ENCODE measurements around the gene SCD5. TPM values are rescaled to one million over a fixed set of nuclear protein-coding genes. Genes with fewer than 3 reads are reported as not detected.

Gene SCD5
- total and polyA plus RNA-seq, 9 donors: 7.0 to 16.5 (median 13.1) TPM

DNA sequence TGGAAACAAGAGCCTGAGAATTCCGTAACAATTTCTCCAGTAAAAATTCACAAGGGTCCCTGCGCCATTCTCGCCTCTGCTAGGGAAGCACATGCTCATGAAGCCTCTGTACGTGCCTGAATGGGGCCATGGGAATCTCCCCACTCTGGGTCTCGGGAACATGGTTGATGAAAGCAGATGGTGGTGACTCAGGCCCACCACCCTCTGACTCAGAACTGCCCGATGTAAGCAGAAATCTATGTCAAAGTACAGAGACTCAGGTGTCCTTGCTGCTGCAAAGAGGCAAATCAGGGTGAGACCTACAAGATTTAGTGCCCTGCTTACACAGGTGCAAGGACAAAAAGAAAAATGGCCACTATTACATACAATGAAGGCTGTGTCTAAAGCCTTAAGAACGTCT is 65.0 kb downstream of the SCD5 start:
- no peak for DNase-seq
- Histone ChIP-seq H3K27ac (ENCODE audit: low read length) (no peak overlapping the region), H3K4me3 (ENCODE audit: low read length) (no peak overlapping the region), H3K27me3 (ENCODE audit: control insufficient read depth, insufficient read depth, low read length) (no peaks in the 10 kb centered on the region), H3K4me1 (ENCODE audit: control insufficient read depth, insufficient read depth, low read length) (peaks cover 11% of the 10 kb centered on the region), H3K36me3 (ENCODE audit: control insufficient read depth, insufficient read depth, low read length) (no peaks in the 10 kb centered on the region), H3K9me3 (replicated peaks; ENCODE audit: control insufficient read depth, low read depth, low read length) (peaks cover 2% of the 10 kb centered on the region)
- 86% methylated on average over 1 of the region's 7 CpGs for WGBS (ENCODE audit: insufficient coverage)

DNA sequence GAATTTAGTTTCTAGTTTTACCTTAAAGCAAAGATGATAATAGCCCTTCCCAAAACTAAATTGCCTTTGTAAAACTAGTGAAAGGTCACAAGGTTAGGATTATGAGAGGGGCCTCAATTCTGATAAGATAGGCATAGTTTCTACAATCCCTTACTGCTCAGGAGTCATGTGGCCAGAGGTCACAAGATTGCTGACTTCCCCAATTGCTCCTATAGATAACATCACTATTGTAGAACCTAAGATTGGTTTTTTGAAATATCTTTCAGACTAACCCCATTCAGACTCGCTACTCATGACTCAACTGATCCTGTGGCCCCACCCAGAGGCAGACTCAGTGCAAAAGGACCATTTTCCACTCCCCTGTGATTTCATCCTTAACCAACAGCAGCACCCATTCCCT is 70.3 kb downstream of the SCD5 start:
- no peaks in the 10 kb centered on the region for H3K36me3 ChIP-seq (ENCODE audit: control insufficient read depth, insufficient read depth, low read length)
- no peak overlapping the region for H3K27ac ChIP-seq (ENCODE audit: low read length)
- 75% methylated on average over 1 of the region's 1 CpG for WGBS (ENCODE audit: insufficient coverage)
- peaks cover 15% of the 10 kb centered on the region for H3K4me1 ChIP-seq (ENCODE audit: control insufficient read depth, insufficient read depth, low read length)
- H3K4me3 ChIP-seq (ENCODE audit: low read length): no peak overlapping the region
- peaks cover 2% of the 10 kb centered on the region for H3K9me3 ChIP-seq (replicated peaks; ENCODE audit: control insufficient read depth, low read depth, low read length)
- no peaks in the 10 kb centered on the region for H3K27me3 ChIP-seq (ENCODE audit: control insufficient read depth, insufficient read depth, low read length)
- DNase-seq: no peak

DNA sequence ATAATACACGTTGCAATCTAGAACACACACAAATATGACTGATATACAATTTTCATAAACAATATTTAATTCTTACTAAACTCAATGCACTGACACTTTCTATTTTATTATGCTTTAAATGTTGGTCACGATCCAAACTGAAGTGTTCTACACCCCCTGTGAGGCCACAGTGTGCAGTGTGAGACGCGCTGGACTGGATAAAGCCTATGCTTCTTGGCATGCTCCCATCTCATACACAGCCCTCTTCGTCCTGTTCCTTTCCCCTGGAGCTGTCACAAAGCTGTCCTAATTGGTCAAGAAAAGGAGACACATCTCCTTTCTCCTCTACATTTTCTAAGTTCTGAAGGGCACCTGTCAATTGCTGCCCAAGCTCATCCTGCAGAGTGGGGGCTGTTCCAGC is 72.0 kb downstream of the SCD5 start:
- H3K4me3 ChIP-seq (ENCODE audit: low read length): no peak overlapping the region
- no peaks in the 10 kb centered on the region for H3K36me3 ChIP-seq (ENCODE audit: control insufficient read depth, insufficient read depth, low read length)
- H3K27ac ChIP-seq (ENCODE audit: low read length): no peak overlapping the region
- peaks cover 13% of the 10 kb centered on the region for H3K4me1 ChIP-seq (ENCODE audit: control insufficient read depth, insufficient read depth, low read length)
- no peak for DNase-seq
- 36% methylated on average over 2 of the region's 5 CpGs for WGBS (ENCODE audit: insufficient coverage)
- peaks cover 2% of the 10 kb centered on the region for H3K9me3 ChIP-seq (replicated peaks; ENCODE audit: control insufficient read depth, low read depth, low read length)
- H3K27me3 ChIP-seq (ENCODE audit: control insufficient read depth, insufficient read depth, low read length): no peaks in the 10 kb centered on the region

DNA sequence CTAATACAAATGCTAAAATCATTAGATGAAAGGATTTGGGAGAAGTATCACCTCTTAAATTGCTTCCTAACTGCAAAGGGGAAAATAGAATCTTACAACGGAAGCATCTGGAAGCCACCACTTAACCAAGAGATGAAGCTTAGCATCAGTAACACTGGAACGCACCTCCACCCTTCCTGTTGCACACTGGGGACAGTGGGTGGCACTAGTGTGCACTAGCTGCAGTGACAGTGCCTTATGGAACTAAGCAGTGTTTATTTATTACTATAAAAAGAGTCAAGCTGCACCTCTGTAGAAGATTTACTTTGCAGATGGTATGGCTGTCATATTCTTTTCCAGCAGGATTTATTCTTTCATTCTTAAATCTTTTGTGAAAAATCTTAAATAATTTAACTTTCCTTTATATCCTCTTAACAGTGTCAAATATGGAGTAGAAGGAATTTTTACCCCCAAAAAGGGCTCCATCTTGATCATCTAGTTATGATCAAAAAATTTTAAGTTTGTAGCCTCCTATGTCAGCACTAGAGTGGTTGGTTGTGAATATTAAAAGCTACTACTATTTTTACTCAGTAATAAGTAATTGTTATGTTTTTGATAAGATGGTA is 76.7 kb downstream of the SCD5 start:
- Histone ChIP-seq H3K36me3 (ENCODE audit: control insufficient read depth, insufficient read depth, low read length) (no peaks in the 10 kb centered on the region), H3K9me3 (replicated peaks; ENCODE audit: control insufficient read depth, low read depth, low read length) (no peaks in the 10 kb centered on the region), H3K27me3 (ENCODE audit: control insufficient read depth, insufficient read depth, low read length) (no peaks in the 10 kb centered on the region), H3K4me1 (ENCODE audit: control insufficient read depth, insufficient read depth, low read length) (peaks cover 12% of the 10 kb centered on the region), H3K27ac (ENCODE audit: low read length) (no peak overlapping the region), H3K4me3 (ENCODE audit: low read length) (no peak overlapping the region)
- WGBS (ENCODE audit: insufficient coverage): no CpG with 5 or more reads among the region's 2 CpGs
- DNase-seq: peak; percentile 38

DNA sequence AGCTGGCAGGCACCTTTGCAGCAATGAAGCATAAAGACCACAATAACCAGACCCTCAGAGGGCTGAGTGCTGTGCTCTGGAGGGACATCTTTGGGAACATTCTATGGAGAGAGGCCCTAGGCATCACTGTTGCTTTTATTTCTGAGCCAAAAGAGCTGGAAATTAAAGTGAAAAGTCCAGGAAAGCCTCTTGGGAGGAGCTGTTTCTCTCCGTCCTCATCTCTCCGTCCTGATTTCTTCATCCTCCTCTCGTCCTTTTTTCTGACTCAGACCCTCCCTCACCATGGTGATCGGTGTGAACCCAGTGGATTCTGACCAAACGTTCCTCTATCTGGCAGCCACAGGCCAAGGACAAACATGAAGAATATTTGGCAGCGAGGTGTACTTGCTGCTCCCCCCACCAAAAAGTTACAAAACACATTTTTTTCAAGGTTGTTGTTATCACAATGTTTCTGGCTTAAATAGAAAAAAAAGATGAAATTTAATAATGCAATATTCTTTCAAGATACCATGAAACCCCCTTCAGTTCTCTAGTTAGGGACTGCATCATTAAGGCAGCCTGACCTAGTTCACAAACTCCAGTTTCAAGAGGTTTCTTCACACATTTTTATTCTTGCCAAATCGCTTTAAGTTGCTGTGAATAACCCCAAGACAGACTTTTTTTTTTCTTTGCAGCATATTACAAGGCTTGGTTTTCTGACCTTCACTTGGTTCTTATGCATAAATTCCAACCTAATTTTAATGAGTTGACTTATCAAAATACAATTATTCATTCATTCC is 80.2 kb downstream of the SCD5 start:
- H3K9me3 ChIP-seq (replicated peaks; ENCODE audit: control insufficient read depth, low read depth, low read length): no peaks in the 10 kb centered on the region
- no peaks in the 10 kb centered on the region for H3K36me3 ChIP-seq (ENCODE audit: control insufficient read depth, insufficient read depth, low read length)
- no peak overlapping the region for H3K4me3 ChIP-seq (ENCODE audit: low read length)
- no peak overlapping the region for H3K27ac ChIP-seq (ENCODE audit: low read length)
- H3K27me3 ChIP-seq (ENCODE audit: control insufficient read depth, insufficient read depth, low read length): no peaks in the 10 kb centered on the region
- peak; percentile 21 for DNase-seq
- 23% methylated on average over 5 of the region's 7 CpGs for WGBS (ENCODE audit: insufficient coverage)
- H3K4me1 ChIP-seq (ENCODE audit: control insufficient read depth, insufficient read depth, low read length): peaks cover 9% of the 10 kb centered on the region

DNA sequence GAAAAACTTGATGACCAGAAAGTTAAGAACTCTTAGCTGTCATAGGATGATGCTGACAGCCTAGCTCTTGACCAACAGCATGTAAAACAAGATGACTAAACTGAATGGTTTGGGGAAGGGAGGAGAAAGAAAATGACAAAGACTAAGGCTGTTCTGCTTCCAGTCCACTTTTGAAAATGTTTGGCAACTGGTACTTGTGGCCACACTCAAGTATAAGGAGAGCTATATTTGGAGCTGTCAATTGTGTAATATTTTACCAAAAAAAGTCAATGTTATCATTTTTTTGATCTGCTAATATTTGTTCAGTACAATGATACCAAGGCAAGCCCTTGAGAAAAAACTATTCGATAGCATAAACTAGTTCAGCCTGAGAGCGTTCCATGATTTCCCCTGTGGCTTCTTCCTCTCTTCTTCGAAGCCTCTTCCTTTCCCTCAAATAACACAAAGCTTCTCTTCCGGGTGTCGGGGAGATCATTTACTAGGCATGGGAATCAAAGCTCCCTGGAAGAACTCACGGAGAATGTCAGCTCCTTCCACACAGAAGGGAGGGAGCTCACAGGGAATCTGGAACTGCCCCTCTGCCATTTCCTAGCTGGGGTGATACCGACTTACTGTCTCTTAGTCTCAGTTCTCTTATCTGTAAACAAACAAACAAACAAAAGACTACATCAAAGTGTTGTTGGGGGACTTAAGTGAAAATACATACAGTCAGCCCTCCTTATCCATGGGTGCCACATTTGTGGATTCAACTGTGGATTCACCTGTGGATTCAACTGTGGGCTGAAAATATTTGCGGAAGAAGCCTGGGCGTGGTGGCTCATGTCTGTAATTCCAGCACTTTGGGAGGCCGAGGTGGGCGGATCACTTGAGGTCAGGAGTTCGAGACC is 82.6 kb downstream of the SCD5 start:
- Histone ChIP-seq H3K36me3 (ENCODE audit: control insufficient read depth, insufficient read depth, low read length) (no peaks in the 10 kb centered on the region), H3K4me1 (ENCODE audit: control insufficient read depth, insufficient read depth, low read length) (peaks cover 9% of the 10 kb centered on the region), H3K9me3 (replicated peaks; ENCODE audit: control insufficient read depth, low read depth, low read length) (no peaks in the 10 kb centered on the region), H3K27me3 (ENCODE audit: control insufficient read depth, insufficient read depth, low read length) (no peaks in the 10 kb centered on the region), H3K27ac (ENCODE audit: low read length) (no peak overlapping the region), H3K4me3 (ENCODE audit: low read length) (no peak overlapping the region)
- no peak for DNase-seq
- WGBS (ENCODE audit: insufficient coverage): 75% methylated on average over 5 of the region's 12 CpGs

DNA sequence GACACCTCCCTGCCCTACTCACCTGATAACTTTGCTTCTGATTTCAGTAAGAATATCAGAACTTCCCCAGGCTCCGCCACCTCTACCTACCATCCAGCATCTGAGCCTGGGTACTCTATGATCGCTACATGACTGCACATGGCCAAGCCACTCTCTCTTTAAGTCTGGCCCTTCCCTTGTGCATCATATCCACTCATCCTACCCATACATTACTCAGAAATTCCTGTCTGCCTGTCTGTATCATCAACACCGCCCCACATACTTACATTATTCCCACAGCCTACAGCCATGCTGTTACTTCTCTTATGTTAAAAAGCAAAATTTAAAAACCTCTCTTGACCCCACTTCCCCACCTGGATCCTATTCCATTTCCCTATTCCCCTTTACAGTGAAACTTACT is 84.7 kb downstream of the SCD5 start:
- no peaks in the 10 kb centered on the region for H3K36me3 ChIP-seq (ENCODE audit: control insufficient read depth, insufficient read depth, low read length)
- H3K4me3 ChIP-seq (ENCODE audit: low read length): no peak overlapping the region
- H3K4me1 ChIP-seq (ENCODE audit: control insufficient read depth, insufficient read depth, low read length): peaks cover 5% of the 10 kb centered on the region
- no peak overlapping the region for H3K27ac ChIP-seq (ENCODE audit: low read length)
- H3K9me3 ChIP-seq (replicated peaks; ENCODE audit: control insufficient read depth, low read depth, low read length): no peaks in the 10 kb centered on the region
- no peaks in the 10 kb centered on the region for H3K27me3 ChIP-seq (ENCODE audit: control insufficient read depth, insufficient read depth, low read length)
- 98% methylated on average over 3 of the region's 3 CpGs for WGBS (ENCODE audit: insufficient coverage)
- DNase-seq: no peak

DNA sequence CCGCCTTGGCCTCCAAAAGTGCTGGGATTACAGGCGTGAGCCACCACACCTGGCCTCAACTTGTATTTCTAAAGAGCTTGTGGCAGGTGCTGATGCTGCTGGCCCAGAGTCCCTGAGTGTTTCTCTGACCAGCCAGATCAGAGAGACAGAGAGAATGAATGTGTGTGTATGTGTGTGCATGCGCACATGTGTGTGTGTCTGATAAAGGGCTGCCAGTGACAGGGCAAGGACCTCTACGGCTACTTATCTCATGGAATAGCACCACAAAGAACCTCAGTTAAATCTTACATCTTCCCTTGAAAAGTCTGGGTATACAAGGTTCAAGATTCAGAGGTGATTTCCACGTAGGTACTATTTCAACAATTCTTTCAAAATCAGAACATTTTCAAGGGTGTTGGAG is 86.0 kb downstream of the SCD5 start:
- no peak overlapping the region for H3K4me3 ChIP-seq (ENCODE audit: low read length)
- 71% methylated on average over 2 of the region's 5 CpGs for WGBS (ENCODE audit: insufficient coverage)

DNA sequence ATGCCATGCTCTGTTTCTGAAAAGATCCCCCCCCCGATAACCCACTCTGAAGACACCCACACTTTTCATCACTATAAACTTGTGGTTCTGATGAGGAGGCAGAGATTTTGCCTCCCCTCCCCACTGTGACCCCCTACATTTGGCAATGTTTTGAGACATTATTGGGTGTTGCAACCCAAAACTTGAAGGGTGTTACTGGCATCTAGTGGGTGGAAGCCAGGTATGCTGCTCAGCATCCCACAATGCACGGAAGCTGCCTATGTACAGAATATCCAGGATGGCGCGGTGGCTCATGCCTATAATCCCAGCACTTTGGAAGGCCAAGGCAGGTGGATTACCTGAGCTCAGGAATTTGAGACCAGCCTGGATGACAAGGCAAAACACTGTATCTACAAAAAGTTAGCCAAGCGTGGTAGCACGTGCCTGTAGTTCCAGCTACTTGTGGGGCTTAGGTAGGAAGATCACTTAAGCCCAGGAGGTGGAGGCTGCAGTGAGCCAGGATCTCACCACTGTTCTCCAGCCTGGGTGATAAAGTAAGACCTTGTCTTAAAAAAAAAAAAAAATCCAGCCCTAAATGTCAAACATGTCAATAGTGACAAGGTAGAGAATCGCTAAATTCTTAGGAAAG is 87.3 kb downstream of the SCD5 start:
- H3K27me3 ChIP-seq (ENCODE audit: control insufficient read depth, insufficient read depth, low read length): no peaks in the 10 kb centered on the region
- no peaks in the 10 kb centered on the region for H3K36me3 ChIP-seq (ENCODE audit: control insufficient read depth, insufficient read depth, low read length)
- WGBS (ENCODE audit: insufficient coverage): 90% methylated on average over 5 of the region's 7 CpGs
- no peak for DNase-seq
- H3K4me3 ChIP-seq (ENCODE audit: low read length): no peak overlapping the region
- no peak overlapping the region for H3K27ac ChIP-seq (ENCODE audit: low read length)
- H3K4me1 ChIP-seq (ENCODE audit: control insufficient read depth, insufficient read depth, low read length): peaks cover 2% of the 10 kb centered on the region
- no peaks in the 10 kb centered on the region for H3K9me3 ChIP-seq (replicated peaks; ENCODE audit: control insufficient read depth, low read depth, low read length)

More for the DNA sequence above, 86.0 kb downstream of the SCD5 start:
- no peaks in the 10 kb centered on the region for H3K4me1 ChIP-seq (ENCODE audit: control insufficient read depth, insufficient read depth, low read length)
- no peak for DNase-seq
- no peak overlapping the region for H3K27ac ChIP-seq (ENCODE audit: low read length)
- H3K36me3 ChIP-seq (ENCODE audit: control insufficient read depth, insufficient read depth, low read length): no peaks in the 10 kb centered on the region
- H3K9me3 ChIP-seq (replicated peaks; ENCODE audit: control insufficient read depth, low read depth, low read length): no peaks in the 10 kb centered on the region
- no peaks in the 10 kb centered on the region for H3K27me3 ChIP-seq (ENCODE audit: control insufficient read depth, insufficient read depth, low read length)
